Muscle of back (tissue), 11 donors: ENCODE data around the gene AP3M1. TPM values are rescaled to one million over a fixed set of nuclear protein-coding genes. Genes with fewer than 3 reads are reported as not detected.

ENCODE experiments used
- DNase-seq, 3 donors: peaks; one replicate each; pipeline versions ENCODE4 v3.0.0 to v3.0.0-alpha.2; 2013
- polyA plus RNA-seq, 10 donors: library from polyadenylated mRNA; unstranded; fragments of 120-200 nt; gene quantifications; one replicate each; pipeline ENCODE4 v1.2.1, GENCODE V29; 2013; ENCODE audit not compliant: insufficient read length in 10 of 10

AP3M1 gene
- polyA plus RNA-seq, 10 donors: 31.9 to 43.6 (median 38.1) TPM

GRCh38 chr10:74118804-74119203 lies 31.8 kb downstream of the AP3M1 start:
- DNase-seq: no peak

- no peak for DNase-seq
Observed at GRCh38 chr10:74117738-74118137, 32.9 kb downstream of the AP3M1 start.

- no peak for DNase-seq
Observed at GRCh38 chr10:74114041-74114448, 36.6 kb downstream of the AP3M1 start.

GRCh38 chr10:74113546-74113945 lies 37.1 kb downstream of the AP3M1 start:
- peak in 1 of 3 donors; percentile 19 for DNase-seq

- no peak for DNase-seq
Observed at GRCh38 chr10:74111799-74112198, 38.8 kb downstream of the AP3M1 start.

- no peak for DNase-seq
Observed at GRCh38 chr10:74110120-74110519, 40.5 kb downstream of the AP3M1 start.

GRCh38 chr10:74109452-74109851 lies 41.2 kb downstream of the AP3M1 start:
- no peak for DNase-seq

GRCh38 chr10:74107391-74107790 lies 43.2 kb downstream of the AP3M1 start:
- no peak for DNase-seq

- DNase-seq: no peak
Observed at GRCh38 chr10:74104996-74105395, 45.6 kb downstream of the AP3M1 start.

- no peak for DNase-seq
Observed at GRCh38 chr10:74104480-74104879, 46.1 kb downstream of the AP3M1 start.

- DNase-seq: no peak
Observed at GRCh38 chr10:74103560-74104258, 46.9 kb downstream of the AP3M1 start.

- no peak for DNase-seq
Observed at GRCh38 chr10:74099836-74100235, 50.8 kb downstream of the AP3M1 start.

- no peak for DNase-seq
Observed at GRCh38 chr10:74099420-74099819, 51.2 kb downstream of the AP3M1 start.

- DNase-seq: no peak
Observed at GRCh38 chr10:74097776-74098175, 52.9 kb downstream of the AP3M1 start.

- no peak for DNase-seq
Observed at GRCh38 chr10:74096777-74097176, 53.9 kb downstream of the AP3M1 start.

GRCh38 chr10:74094231-74094630 lies 56.4 kb downstream of the AP3M1 start:
- DNase-seq: no peak

- DNase-seq: no peak
Observed at GRCh38 chr10:74093530-74094164, 57.0 kb downstream of the AP3M1 start.

- no peak for DNase-seq
Observed at GRCh38 chr10:74092372-74092771, 58.3 kb downstream of the AP3M1 start.

- DNase-seq: no peak
Observed at GRCh38 chr10:74088722-74089121, 61.9 kb downstream of the AP3M1 start.

GRCh38 chr10:74086317-74086716 lies 64.3 kb downstream of the AP3M1 start:
- no peak for DNase-seq

GRCh38 chr10:74084955-74085354 lies 65.7 kb downstream of the AP3M1 start:
- DNase-seq: no peak

GRCh38 chr10:74083304-74083703 lies 67.3 kb downstream of the AP3M1 start:
- no peak for DNase-seq

GRCh38 chr10:74081941-74082718 lies 68.5 kb downstream of the AP3M1 start:
- DNase-seq: no peak
